ENCODE measurements around the gene TMEM238. TPM values are rescaled to one million over a fixed set of nuclear protein-coding genes. Genes with fewer than 3 reads are reported as not detected.

TMEM238 gene
- total RNA-seq, 1 experiment from 2014 or later, result not detected

Other genes with a start within 250 kb of the TMEM238 start
- 423 and 463 TPM in 2 replicates for gene TNNT1, start 235.1 kb downstream of the TMEM238 start, total RNA-seq (2014; rRNA removed; shearing (Covaris generic))
- 13.5 and 25.2 TPM in 2 replicates for gene TNNI3, start 226.6 kb downstream of the TMEM238 start, total RNA-seq (2014; rRNA removed; shearing (Covaris generic))
- gene DNAAF3, start 217.7 kb downstream of the TMEM238 start, total RNA-seq (2014; rRNA removed; shearing (Covaris generic)), result 25.2 and 37.7 TPM in 2 replicates
- gene SYT5, start 204.0 kb downstream of the TMEM238 start, total RNA-seq (2014; rRNA removed; shearing (Covaris generic)), result 0.85 and 1.2 TPM in 2 replicates
- 5.2 and 20.7 TPM in 2 replicates for gene PTPRH, start 174.8 kb downstream of the TMEM238 start, total RNA-seq (2014; rRNA removed; shearing (Covaris generic))
- gene TMEM86B, start 155.5 kb downstream of the TMEM238 start, total RNA-seq (2014; rRNA removed; shearing (Covaris generic)), result 0.62 and 1.5 TPM in 2 replicates
- 104 and 109 TPM in 2 replicates for gene PPP6R1, start 125.3 kb downstream of the TMEM238 start, total RNA-seq (2014; rRNA removed; shearing (Covaris generic))
- gene HSPBP1, start 104.2 kb downstream of the TMEM238 start, total RNA-seq (2014; rRNA removed; shearing (Covaris generic)), result 74.4 and 89.1 TPM in 2 replicates
- 8.9 and 18.3 TPM in 2 replicates for gene BRSK1, start 100.3 kb downstream of the TMEM238 start, total RNA-seq (2014; rRNA removed; shearing (Covaris generic))
- gene TMEM150B, start 59.0 kb downstream of the TMEM238 start, total RNA-seq (2014; rRNA removed; shearing (Covaris generic)), result 1.9 TPM in 1 of 2 replicates, not detected in the other
- gene KMT5C, start 44.4 kb downstream of the TMEM238 start, total RNA-seq (2014; rRNA removed; shearing (Covaris generic)), result 17.7 and 20.8 TPM in 2 replicates
- 5.8 TPM in 2 replicates for gene COX6B2, start 29.6 kb downstream of the TMEM238 start, total RNA-seq (2014; rRNA removed; shearing (Covaris generic))
- gene GARIN5B, start 21.0 kb downstream of the TMEM238 start, total RNA-seq (2014; rRNA removed; shearing (Covaris generic)), result not detected in 2 replicates
- gene IL11, start 13.8 kb downstream of the TMEM238 start, total RNA-seq (2014; rRNA removed; shearing (Covaris generic)), result 6.5 and 8.4 TPM in 2 replicates
- 4.0 and 14.0 TPM in 2 replicates for gene TMEM190, start 7.5 kb downstream of the TMEM238 start, total RNA-seq (2014; rRNA removed; shearing (Covaris generic))
- gene RPL28, start 1.6 kb upstream of the TMEM238 start, total RNA-seq (2014; rRNA removed; shearing (Covaris generic)), result 236 and 319 TPM in 2 replicates
- gene UBE2S, start 23.5 kb upstream of the TMEM238 start, total RNA-seq (2014; rRNA removed; shearing (Covaris generic)), result 329 and 348 TPM in 2 replicates
- not detected in 2 replicates for gene SHISA7, start 59.0 kb upstream of the TMEM238 start, total RNA-seq (2014; rRNA removed; shearing (Covaris generic))
- gene ISOC2, start 77.3 kb upstream of the TMEM238 start, total RNA-seq (2014; rRNA removed; shearing (Covaris generic)), result 186 and 197 TPM in 2 replicates
- not detected in 2 replicates for gene C19orf85, start 80.5 kb upstream of the TMEM238 start, total RNA-seq (2014; rRNA removed; shearing (Covaris generic))
- gene ZNF628, start 92.3 kb upstream of the TMEM238 start, total RNA-seq (2014; rRNA removed; shearing (Covaris generic)), result 13.3 and 27.6 TPM in 2 replicates
- gene NAT14, start 100.9 kb upstream of the TMEM238 start, total RNA-seq (2014; rRNA removed; shearing (Covaris generic)), result 143 and 157 TPM in 2 replicates
- gene SSC5D, start 104.1 kb upstream of the TMEM238 start, total RNA-seq (2014; rRNA removed; shearing (Covaris generic)), result 2.5 and 9.4 TPM in 2 replicates
- gene SBK2, start 152.8 kb upstream of the TMEM238 start, total RNA-seq (2014; rRNA removed; shearing (Covaris generic)), result 1.9 and 3.6 TPM in 2 replicates
- gene SBK3, start 161.3 kb upstream of the TMEM238 start, total RNA-seq (2014; rRNA removed; shearing (Covaris generic)), result 0.31 and 0.37 TPM in 2 replicates
- 10.0 and 16.2 TPM in 2 replicates for gene ZNF579, start 196.6 kb upstream of the TMEM238 start, total RNA-seq (2014; rRNA removed; shearing (Covaris generic))
- 5.2 and 7.7 TPM in 2 replicates for gene FIZ1, start 215.2 kb upstream of the TMEM238 start, total RNA-seq (2014; rRNA removed; shearing (Covaris generic))
- gene ZNF524, start 216.0 kb upstream of the TMEM238 start, total RNA-seq (2014; rRNA removed; shearing (Covaris generic)), result 8.4 and 19.8 TPM in 2 replicates
- 1.6 and 1.7 TPM in 2 replicates for gene ZNF865, start 221.4 kb upstream of the TMEM238 start, total RNA-seq (2014; rRNA removed; shearing (Covaris generic))
- 6.8 and 21.0 TPM in 2 replicates for gene ZNF784, start 240.3 kb upstream of the TMEM238 start, total RNA-seq (2014; rRNA removed; shearing (Covaris generic))

Measured in G401 (cell line).